H1 (cell line): Measurements from ENCODE around the gene ABL1. TPM values are rescaled to one million over a fixed set of nuclear protein-coding genes. Genes with fewer than 3 reads are reported as not detected.

Experiments used
- SUZ12 ChIP-seq: fragments of 200-600 bp; sonication (generic); IDR thresholded peaks from 2 replicates; pipeline ENCODE4 v1.6.1; 2012; ENCODE audit warnings: mild to moderate bottlenecking, inconsistent platforms, low read length, moderate library complexity, mixed read lengths
- polyA plus RNA-seq, 7 experiments: library from polyadenylated mRNA; depleted of rRNA in 3 of 7; stranded (reverse) in 5 of 7; unstranded in 2 of 7; fragments of >200 nt in 5 of 7; fragments of 200-250 nt in 2 of 7; gene quantifications; 1 replicate in 5 of 7; 2 replicates in 1 of 7; 4 replicates in 1 of 7; pipeline versions ENCODE4 v1.2.1 to v1.2.3, GENCODE V29; 2011 to 2013; ENCODE audit warnings: missing spikeins in 2 of 7, mixed read lengths in 2 of 7
- total RNA-seq: library from RNA; stranded (reverse); fragmentation: NEBNext Ultra II Directional; extraction: Animal tissue kit (Norgen Biotek cat#: 25700); gene quantifications from 2 replicates; pipeline ENCODE4 v1.2.1, GENCODE V29; 2021

The ABL1 gene
- total and polyA plus RNA-seq, 2 of the 8 experiments (the other 6 are each of a cell fraction or from before 2014, with no cell fraction given): 35.3 to 104 TPM

DNA sequence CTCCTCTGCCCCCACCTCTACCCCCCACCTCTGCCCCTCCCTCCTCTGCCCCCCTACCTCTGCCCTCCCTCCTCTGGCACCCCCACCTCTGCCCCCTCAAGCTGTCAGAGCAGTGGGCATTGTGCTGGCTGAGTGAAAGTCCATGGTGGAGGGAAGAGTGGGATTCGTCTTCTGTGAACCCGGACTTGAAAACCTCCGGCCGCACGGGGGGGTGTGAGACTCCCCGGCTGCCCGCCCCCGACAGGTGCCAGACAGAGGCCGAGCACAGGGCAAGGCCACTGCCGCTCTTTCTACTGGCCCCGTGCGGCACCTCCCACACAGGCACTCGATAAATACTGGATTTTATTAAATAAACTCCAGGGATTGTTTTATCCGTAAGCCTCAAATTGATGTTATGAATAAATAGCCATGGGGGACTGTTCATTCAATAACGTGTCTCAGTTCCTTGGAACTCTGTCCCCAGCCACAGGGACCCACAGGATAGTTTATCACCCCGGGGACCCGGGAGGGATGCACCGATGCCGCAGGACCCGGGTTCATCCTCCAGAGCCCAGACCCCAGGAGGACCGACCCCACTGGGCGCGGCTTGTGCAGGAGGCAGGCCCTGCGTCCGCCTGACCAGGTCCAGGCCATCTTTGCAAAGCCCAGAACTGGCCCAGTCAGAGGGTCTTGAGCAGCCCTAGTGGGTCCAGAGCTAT is 64.1 kb downstream of the ABL1 start (continued):
- TF ChIP-seq SUZ12: no peak
